ENCODE data around the gene LHX3. TPM values are rescaled to one million over a fixed set of nuclear protein-coding genes. Genes with fewer than 3 reads are reported as not detected.
A peak's percentile ranks its signal among the peaks of the same experiment; 100 is the strongest.

LHX3 gene
- total and polyA plus RNA-seq, 10 of the 15 experiments (the other 5 are each of a cell fraction or from before 2014, with no cell fraction given): not detected

DNA sequence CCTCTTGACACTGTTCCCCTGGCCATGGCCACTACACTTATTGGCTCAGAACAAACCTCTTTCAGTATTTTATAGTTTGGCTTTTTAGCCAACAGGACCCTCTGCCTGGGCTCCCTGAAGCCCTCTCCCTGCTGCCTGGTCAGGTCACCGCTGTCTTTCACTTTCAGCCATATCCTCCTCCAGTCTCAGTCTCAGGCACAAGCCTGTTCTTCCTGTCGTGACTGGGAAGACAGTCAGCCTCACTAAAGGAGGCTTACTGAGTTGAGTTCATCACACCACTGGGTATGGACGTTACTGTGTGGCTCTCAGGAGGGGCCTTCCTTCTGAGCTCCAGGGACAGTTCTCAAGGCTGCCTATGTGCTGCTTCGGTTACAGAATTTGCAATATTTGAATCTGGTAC lies 38.7 kb upstream of the LHX3 start:
- SMC1A ChIA-PET (ENCODE audit: uncharacterized antibody, unreplicated experiment): interaction anchor here (0.6 to 1.6 kb wide), 4 partner anchors 17 to 1520 kb away, joined by 3 to 9 read pairs (median 4); no protein-coding TSS in a partner anchor
- intact Hi-C loops (cut with micrococcal nuclease; ENCODE audit: unreplicated experiment) (no loop called here), in situ Hi-C loops (cut with MboI) (no loop called here)
- 0% methylated on average over 4 of the region's 4 CpGs for WGBS (ENCODE audit: insufficient coverage, insufficient replicate concordance, low lambda C conversion rate, missing lambda C conversion rate)
- RAD21 ChIA-PET (ENCODE audit: unreplicated experiment): interaction anchor here (0.8 to 1.5 kb wide), 3 partner anchors 24 to 73 kb away, joined by 3 to 7 read pairs (median 6); no protein-coding TSS in a partner anchor
- H3K9ac ChIP-seq (ENCODE audit: control insufficient read depth, insufficient read depth, low read length): peak overlapping the region; percentile 65
- H2AFZ ChIP-seq (ENCODE audit: control insufficient read depth, low read depth, low read length): no peak overlapping the region
- no peaks in the 10 kb centered on the region; a peak in 1 of 4 replicates for H3K36me3 ChIP-seq (ENCODE audit: control insufficient read depth in 2 of 2, insufficient read depth in 2 of 2, low read length in 1 of 2)
- H3K27ac ChIP-seq (ENCODE audit: control insufficient read depth, insufficient read depth): peak overlapping the region; percentile 75
- ATAC-seq: peak; percentile 32
- peaks cover 45% of the 10 kb centered on the region for H3K4me1 ChIP-seq (ENCODE audit: control insufficient read depth, insufficient read depth, low read length)
- no peaks in the 10 kb centered on the region for H3K9me3 ChIP-seq (replicated peaks; ENCODE audit: control insufficient read depth, insufficient read depth, low read length)
- TSS peak; percentile 65 for BruUV-seq (replicated peaks)
- H3K4me2 ChIP-seq (ENCODE audit: control insufficient read depth, insufficient read depth): peak overlapping the region; percentile 64
- peak; percentile 27 for DNase-seq (ENCODE audit: low read depth, low spot score)
- peak overlapping the region; percentile 80 for H3K4me3 ChIP-seq
- CTCF ChIA-PET: interaction anchor here (0.7 to 3.2 kb wide), 5 partner anchors 17 to 105 kb away, joined by 3 to 30 read pairs (median 4); no protein-coding TSS in a partner anchor
- FAIRE-seq: peak; percentile 78
- POLR2A ChIA-PET: interaction anchor here (0.8 to 1.6 kb wide), 3 partner anchors 16 to 23 kb away, joined by 3 read pairs; no protein-coding TSS in a partner anchor
- H3K27me3 ChIP-seq (replicated peaks in 1 of 2; ENCODE audit: control insufficient read depth in 2 of 2, insufficient read depth in 2 of 2, low read length in 1 of 2): peaks cover 0 to 1% of the 10 kb centered on the region in 2 experiments; a peak in 2 of 4 replicates
- peaks cover 4% of the 10 kb centered on the region; the same call in 1 of the 2 replicates for H4K20me1 ChIP-seq (ENCODE audit: control insufficient read depth, insufficient read depth)
- peak; percentile 76; the same call in 1 of the 2 replicates for TF ChIP-seq ZBED1 (IDR thresholded peaks at IDR 0.05; ENCODE audit: borderline replicate concordance)
- TF ChIP-seq EED (IDR thresholded peaks at IDR 0.05; ENCODE audit: low read depth): peak; percentile 54; the same call in 1 of the 2 replicates
- no peak for TF ChIP-seq POLR2A (IDR thresholded peaks at IDR 0.05; ENCODE audit: low read depth, low read length)
- 0 out of 2 replicates have a peak, but pooled peaks have one; percentile 19 for TF ChIP-seq CHD2 (IDR thresholded peaks at IDR 0.05; ENCODE audit: borderline replicate concordance, low read depth, low read length)
- TF ChIP-seq BHLHE40 (IDR thresholded peaks at IDR 0.05; ENCODE audit: borderline replicate concordance in 1 of 2, low read depth in 2 of 2, low read length in 1 of 2): peak in 1 of 2 experiments; percentile 18; a peak in 1 of 4 replicates
- TF ChIP-seq NBN (IDR thresholded peaks at IDR 0.05): no peak
- no peak for TF ChIP-seq SMAD1 (IDR thresholded peaks at IDR 0.05; ENCODE audit: low read depth, partially characterized antibody)
- peak; percentile 27 for TF ChIP-seq SP1 (IDR thresholded peaks at IDR 0.05; ENCODE audit: low read depth, low read length)
- 0 out of 2 replicates have a peak, but pooled peaks have one; percentile 18 for TF ChIP-seq IKZF1 (conservative IDR thresholded peaks at IDR 0.05)
- TF ChIP-seq RUNX3 (IDR thresholded peaks at IDR 0.05; ENCODE audit: low read length): peak; percentile 63
- TF ChIP-seq RFX5 (IDR thresholded peaks at IDR 0.05; ENCODE audit: low read depth, low read length): no peak
- TF ChIP-seq NFXL1 (IDR thresholded peaks at IDR 0.05; ENCODE audit: borderline replicate concordance): no peak
- peaks cover 58% of the 10 kb centered on the region for H3K79me2 ChIP-seq (ENCODE audit: control insufficient read depth, insufficient read depth, low read length)

Data from GM12878 (cell line).